ENCODE results near the gene GLOD4. TPM values are rescaled to one million over a fixed set of nuclear protein-coding genes. Genes with fewer than 3 reads are reported as not detected.
"Not testable (repeated sequence)": the region's sequence is repeated elsewhere in the genome, so short reads cannot be mapped to it uniquely, and the experiment has no call there.

GLOD4 gene
- total and polyA plus RNA-seq, 10 of the 15 experiments (the other 5 are each of a cell fraction or from before 2014, with no cell fraction given) = 40.8 to 107 (median 81.2) TPM

DNA sequence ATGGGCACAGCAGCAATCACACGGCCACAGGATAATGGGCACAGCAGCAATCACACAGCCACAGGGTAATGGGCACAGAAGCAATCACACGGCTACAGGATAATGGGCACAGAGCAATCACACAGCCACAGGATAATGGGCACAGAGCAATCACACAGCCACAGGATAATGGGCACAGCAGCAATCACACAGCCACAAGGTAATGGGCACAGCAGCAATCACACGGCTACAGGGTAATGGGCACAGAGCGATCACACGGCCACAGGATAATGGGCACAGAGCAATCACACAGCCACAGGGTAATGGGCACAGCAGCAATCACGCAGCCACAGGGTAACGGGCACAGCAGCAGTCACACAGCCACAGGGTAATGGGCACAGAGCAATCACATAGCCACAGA lies 32.7 kb downstream of the GLOD4 start:
- H4K20me1 ChIP-seq (ENCODE audit: control insufficient read depth, insufficient read depth); ATAC-seq; H3K4me3 ChIP-seq; intact Hi-C loops (cut with micrococcal nuclease; ENCODE audit: unreplicated experiment); FAIRE-seq; DNase-seq (ENCODE audit: low read depth, low spot score); H2AFZ ChIP-seq (ENCODE audit: control insufficient read depth, low read depth, low read length); H3K9ac ChIP-seq (ENCODE audit: control insufficient read depth, insufficient read depth, low read length); H3K4me1 ChIP-seq (ENCODE audit: control insufficient read depth, insufficient read depth, low read length); BruUV-seq (replicated peaks); H3K27me3 ChIP-seq (replicated peaks in 1 of 2; ENCODE audit: control insufficient read depth in 2 of 2, insufficient read depth in 2 of 2, low read length in 1 of 2); in situ Hi-C loops (cut with MboI); H3K9me3 ChIP-seq (replicated peaks; ENCODE audit: control insufficient read depth, insufficient read depth, low read length); H3K27ac ChIP-seq (ENCODE audit: control insufficient read depth, insufficient read depth); RAD21 ChIA-PET (ENCODE audit: unreplicated experiment): not testable (repeated sequence)
- ChIA-PET POLR2A (interaction anchor here (1.5 kb wide), 1 partner anchor 35 kb away, joined by 5 read pairs; the partner anchor contains the start of gene VPS53), SMC1A (ENCODE audit: uncharacterized antibody, unreplicated experiment) (interaction anchor here (1.1 to 1.5 kb wide), 2 partner anchors 34 to 337 kb away, joined by 3 to 4 read pairs; partner anchors contain the start of gene VPS53), CTCF (interaction anchor here (1.3 to 1.6 kb wide), 2 partner anchors 232 to 337 kb away, joined by 5 read pairs; no protein-coding TSS in a partner anchor)
- Histone ChIP-seq H3K36me3 (ENCODE audit: control insufficient read depth in 2 of 2, insufficient read depth in 2 of 2, low read length in 1 of 2) (peaks cover 30 to 33% of the 10 kb centered on the region in 2 experiments), H3K4me2 (ENCODE audit: control insufficient read depth, insufficient read depth) (peak overlapping the region; percentile 96; the same call in 1 of the 2 replicates), H3K79me2 (ENCODE audit: control insufficient read depth, insufficient read depth, low read length) (peaks cover 45% of the 10 kb centered on the region)
- WGBS (ENCODE audit: insufficient coverage, insufficient replicate concordance, low lambda C conversion rate, missing lambda C conversion rate) = 94% methylated on average over 6 of the region's 7 CpGs
- peak; percentile 50 for TF ChIP-seq HDAC6 (IDR thresholded peaks at IDR 0.05; ENCODE audit: unreplicated experiment)

- Histone ChIP-seq H3K79me2 (ENCODE audit: control insufficient read depth, insufficient read depth, low read length) (peaks cover 45% of the 10 kb centered on the region), H3K36me3 (ENCODE audit: control insufficient read depth in 2 of 2, insufficient read depth in 2 of 2, low read length in 1 of 2) (peaks cover 30 to 33% of the 10 kb centered on the region in 2 experiments)
- SMC1A ChIA-PET (ENCODE audit: uncharacterized antibody, unreplicated experiment); H3K9me3 ChIP-seq (replicated peaks; ENCODE audit: control insufficient read depth, insufficient read depth, low read length); intact Hi-C loops (cut with micrococcal nuclease; ENCODE audit: unreplicated experiment); H2AFZ ChIP-seq (ENCODE audit: control insufficient read depth, low read depth, low read length); H3K4me3 ChIP-seq; H4K20me1 ChIP-seq (ENCODE audit: control insufficient read depth, insufficient read depth); BruUV-seq (replicated peaks); H3K27me3 ChIP-seq (replicated peaks in 1 of 2; ENCODE audit: control insufficient read depth in 2 of 2, insufficient read depth in 2 of 2, low read length in 1 of 2); RAD21 ChIA-PET (ENCODE audit: unreplicated experiment); H3K27ac ChIP-seq (ENCODE audit: control insufficient read depth, insufficient read depth); H3K4me2 ChIP-seq (ENCODE audit: control insufficient read depth, insufficient read depth); ATAC-seq; DNase-seq (ENCODE audit: low read depth, low spot score); H3K9ac ChIP-seq (ENCODE audit: control insufficient read depth, insufficient read depth, low read length); POLR2A ChIA-PET; FAIRE-seq; H3K4me1 ChIP-seq (ENCODE audit: control insufficient read depth, insufficient read depth, low read length); in situ Hi-C loops (cut with MboI); CTCF ChIA-PET: not testable (repeated sequence)
- WGBS (ENCODE audit: insufficient coverage, insufficient replicate concordance, low lambda C conversion rate, missing lambda C conversion rate) = 91% methylated on average over 4 of the region's 4 CpGs
- peak; percentile 50 for TF ChIP-seq HDAC6 (IDR thresholded peaks at IDR 0.05; ENCODE audit: unreplicated experiment)
Measured at GRCh38 chr17:748604-749003, 33.5 kb downstream of the GLOD4 start.

All from GM12878 (cell line).